ENCODE results near the gene VPS4A.

VPS4A gene

DNA sequence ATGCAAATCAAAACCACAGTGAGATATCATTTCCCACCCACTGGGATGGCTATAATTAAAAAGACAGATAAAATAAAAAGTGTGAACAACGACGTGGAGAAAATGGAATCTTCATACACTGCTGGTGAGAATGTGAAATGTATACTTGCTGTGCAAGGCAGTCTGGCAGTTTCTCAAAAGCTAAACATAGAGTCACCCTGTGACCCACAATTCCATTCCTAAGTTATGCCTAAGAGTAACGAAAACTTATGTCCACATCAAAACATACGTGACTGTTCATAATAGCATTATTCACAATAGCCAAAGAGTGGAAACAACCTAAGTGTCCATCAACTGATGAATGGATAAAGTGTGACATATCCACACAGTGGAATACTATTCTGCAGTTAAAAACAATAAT lies 38.1 kb upstream of the VPS4A start:
- Mint-ChIP-seq H3K27ac (no peak overlapping the region), H3K4me3 (no peak overlapping the region), H3K36me3 (ENCODE audit: low read depth) (peaks cover 38% of the 10 kb centered on the region), H3K27me3 (ENCODE audit: low read depth, poor library complexity) (no peaks in the 10 kb centered on the region), H3K9me3 (no peaks in the 10 kb centered on the region), H3K4me1 (no peaks in the 10 kb centered on the region)
- DNase-seq, result no peak
- TF ChIP-seq, protein P1, sequence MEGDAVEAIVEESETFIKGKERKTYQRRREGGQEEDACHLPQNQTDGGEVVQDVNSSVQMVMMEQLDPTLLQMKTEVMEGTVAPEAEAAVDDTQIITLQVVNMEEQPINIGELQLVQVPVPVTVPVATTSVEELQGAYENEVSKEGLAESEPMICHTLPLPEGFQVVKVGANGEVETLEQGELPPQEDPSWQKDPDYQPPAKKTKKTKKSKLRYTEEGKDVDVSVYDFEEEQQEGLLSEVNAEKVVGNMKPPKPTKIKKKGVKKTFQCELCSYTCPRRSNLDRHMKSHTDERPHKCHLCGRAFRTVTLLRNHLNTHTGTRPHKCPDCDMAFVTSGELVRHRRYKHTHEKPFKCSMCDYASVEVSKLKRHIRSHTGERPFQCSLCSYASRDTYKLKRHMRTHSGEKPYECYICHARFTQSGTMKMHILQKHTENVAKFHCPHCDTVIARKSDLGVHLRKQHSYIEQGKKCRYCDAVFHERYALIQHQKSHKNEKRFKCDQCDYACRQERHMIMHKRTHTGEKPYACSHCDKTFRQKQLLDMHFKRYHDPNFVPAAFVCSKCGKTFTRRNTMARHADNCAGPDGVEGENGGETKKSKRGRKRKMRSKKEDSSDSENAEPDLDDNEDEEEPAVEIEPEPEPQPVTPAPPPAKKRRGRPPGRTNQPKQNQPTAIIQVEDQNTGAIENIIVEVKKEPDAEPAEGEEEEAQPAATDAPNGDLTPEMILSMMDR (IDR thresholded peaks at IDR 0.05), result no peak

DNA sequence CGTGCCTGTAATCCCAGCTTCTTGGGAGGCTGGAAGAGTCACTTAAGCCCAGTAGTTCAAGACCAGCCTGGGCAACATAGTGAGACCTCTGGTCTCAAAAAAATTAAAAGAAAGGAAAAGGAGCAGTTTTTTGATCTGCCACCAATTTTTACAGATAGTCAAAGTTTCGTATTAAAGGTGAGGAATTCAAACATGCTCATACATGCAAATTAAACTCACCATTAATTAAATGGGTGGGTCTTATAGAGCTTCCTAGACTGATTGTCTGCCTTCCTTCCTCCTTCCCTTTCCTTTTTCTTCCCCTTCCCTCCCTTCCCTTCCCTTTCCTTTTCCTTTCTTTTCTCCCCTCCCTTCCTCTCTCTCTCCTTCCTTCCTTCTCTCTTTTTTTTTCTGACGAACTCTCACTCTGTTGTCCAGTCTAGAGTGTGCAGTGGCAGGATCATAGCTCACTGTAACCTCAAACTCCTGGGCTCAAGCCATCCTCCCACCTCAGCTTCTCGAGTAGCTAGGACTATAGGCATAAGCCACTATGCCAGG lies 36.4 kb upstream of the VPS4A start:
- Mint-ChIP-seq H3K9me3 (peaks cover 4% of the 10 kb centered on the region), H3K27me3 (ENCODE audit: low read depth, poor library complexity) (no peaks in the 10 kb centered on the region), H3K4me1 (no peaks in the 10 kb centered on the region), H3K36me3 (ENCODE audit: low read depth) (peaks cover 39% of the 10 kb centered on the region), H3K4me3 (no peak overlapping the region), H3K27ac (no peak overlapping the region)
- no peak for DNase-seq
- TF ChIP-seq, protein P1 (IDR thresholded peaks at IDR 0.05), result no peak

DNA sequence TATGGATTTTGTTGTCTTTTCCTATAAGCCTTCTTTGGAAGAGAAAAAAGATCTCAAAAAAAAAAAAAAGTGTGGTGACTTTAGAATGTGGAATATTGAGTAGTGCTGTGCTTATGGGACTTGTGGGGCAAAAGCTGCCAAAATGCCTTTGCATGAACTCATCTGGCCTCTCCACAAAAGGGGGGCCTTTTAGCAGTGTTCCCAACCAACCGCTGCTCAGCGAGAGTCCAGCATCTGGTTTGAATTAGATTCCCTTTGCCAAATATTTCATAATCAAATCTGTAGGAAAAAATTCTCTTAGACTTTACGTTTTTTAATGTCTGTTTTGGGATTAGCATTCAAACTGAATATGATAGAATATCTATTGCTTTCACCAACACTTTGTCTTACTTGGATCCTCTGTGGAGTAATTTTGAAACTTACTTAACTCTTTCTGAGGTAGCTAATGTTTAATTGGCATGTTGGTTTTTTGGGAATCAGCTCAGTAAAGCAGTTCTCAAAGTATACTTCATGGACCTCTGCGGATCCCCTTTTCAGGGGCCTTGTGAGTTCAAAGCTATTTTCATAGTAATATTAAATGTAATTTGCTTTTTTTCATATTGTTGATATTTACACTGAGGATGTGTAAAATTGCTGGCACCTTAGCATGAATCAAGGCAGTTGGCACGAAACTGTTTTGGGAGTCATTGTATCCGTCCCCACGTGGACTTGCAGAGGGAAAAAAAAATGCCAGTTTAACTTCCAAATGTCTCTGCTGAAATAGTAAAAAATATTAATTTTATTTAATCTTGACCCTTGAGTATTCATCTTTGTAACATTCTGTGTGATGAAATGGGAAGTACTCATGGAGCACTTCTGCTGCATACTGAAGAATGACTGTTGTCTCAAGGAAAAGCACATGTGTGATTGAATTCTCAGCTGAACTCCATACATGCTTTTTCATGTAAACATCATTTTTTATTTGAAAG lies 34.7 kb upstream of the VPS4A start:
- Mint-ChIP-seq H3K4me1 (no peaks in the 10 kb centered on the region), H3K9me3 (peaks cover 8% of the 10 kb centered on the region), H3K27me3 (ENCODE audit: low read depth, poor library complexity) (no peaks in the 10 kb centered on the region), H3K4me3 (no peak overlapping the region), H3K27ac (peak overlapping the region; percentile 37), H3K36me3 (ENCODE audit: low read depth) (peaks cover 40% of the 10 kb centered on the region)
- no peak for DNase-seq
- TF ChIP-seq, protein P1 (IDR thresholded peaks at IDR 0.05), result no peak

DNA sequence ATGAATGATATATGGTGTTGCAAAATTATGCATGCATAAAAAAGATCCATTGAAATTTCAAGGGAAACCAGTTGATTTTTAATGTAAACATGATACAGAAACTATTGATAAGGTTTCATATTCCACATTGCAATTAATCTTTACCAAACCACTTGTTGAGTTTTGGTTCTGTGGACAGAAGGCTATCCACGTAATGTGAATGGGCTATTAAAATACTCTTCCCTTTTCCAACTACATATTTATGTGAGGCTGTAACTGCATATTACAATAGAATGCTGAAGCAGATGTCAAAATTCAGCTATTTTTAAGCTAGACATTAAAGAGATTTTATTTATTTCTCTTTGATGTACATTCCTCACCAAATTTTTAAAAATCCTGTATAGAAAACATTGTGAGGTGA lies 33.7 kb upstream of the VPS4A start:
- no peak overlapping the region for H3K4me3 Mint-ChIP-seq
- H3K27me3 Mint-ChIP-seq (ENCODE audit: low read depth, poor library complexity), result no peaks in the 10 kb centered on the region
- TF ChIP-seq, protein P1 (IDR thresholded peaks at IDR 0.05), result no peak
- H3K27ac Mint-ChIP-seq, result no peak overlapping the region
- no peaks in the 10 kb centered on the region for H3K4me1 Mint-ChIP-seq
- peaks cover 36% of the 10 kb centered on the region for H3K36me3 Mint-ChIP-seq (ENCODE audit: low read depth)
- H3K9me3 Mint-ChIP-seq, result peaks cover 8% of the 10 kb centered on the region
- DNase-seq, result no peak

DNA sequence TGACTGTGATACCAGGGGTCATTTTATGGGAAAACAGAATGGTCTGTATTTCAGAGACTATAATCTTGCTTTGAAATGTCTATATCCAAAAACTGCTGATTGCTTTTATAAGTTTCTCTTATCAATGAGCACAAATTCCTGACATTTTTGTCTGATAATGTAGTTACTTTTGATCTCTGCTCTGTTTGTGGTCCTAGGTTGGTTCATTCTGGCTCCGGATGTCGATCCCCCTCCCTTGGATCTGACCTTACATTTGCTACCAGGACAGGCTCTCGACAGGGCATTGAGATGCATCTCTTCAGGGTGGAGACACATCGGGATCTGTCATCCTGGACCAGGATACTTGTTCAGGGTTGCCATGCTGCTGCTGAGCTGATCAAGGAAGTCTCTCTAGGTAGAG lies 27.3 kb upstream of the VPS4A start:
- no peak for DNase-seq
- H3K4me1 Mint-ChIP-seq, result no peaks in the 10 kb centered on the region
- TF ChIP-seq, protein P1 (IDR thresholded peaks at IDR 0.05), result no peak
- no peak overlapping the region for H3K27ac Mint-ChIP-seq
- H3K9me3 Mint-ChIP-seq, result peaks cover 8% of the 10 kb centered on the region
- peaks cover 3% of the 10 kb centered on the region for H3K27me3 Mint-ChIP-seq (ENCODE audit: low read depth, poor library complexity)
- H3K36me3 Mint-ChIP-seq (ENCODE audit: low read depth), result peaks cover 29% of the 10 kb centered on the region
- H3K4me3 Mint-ChIP-seq, result no peak overlapping the region

Measured in nephron progenitor cell (in vitro differentiated cells).